ENCODE measurements around the gene TANC1.
"Not testable (repeated sequence)": the region's sequence is repeated elsewhere in the genome, so short reads cannot be mapped to it uniquely, and the experiment has no call there.

TANC1 gene

GRCh38 chr2:159032580-159032979, 64.1 kb downstream of the TANC1 start:
- DNase-seq = no peak

- no peak for DNase-seq
Measured at GRCh38 chr2:159034713-159035112, 66.3 kb downstream of the TANC1 start.

- peak; percentile 18 to 26 for DNase-seq
Measured at GRCh38 chr2:159035790-159036411, 67.5 kb downstream of the TANC1 start.

DNA sequence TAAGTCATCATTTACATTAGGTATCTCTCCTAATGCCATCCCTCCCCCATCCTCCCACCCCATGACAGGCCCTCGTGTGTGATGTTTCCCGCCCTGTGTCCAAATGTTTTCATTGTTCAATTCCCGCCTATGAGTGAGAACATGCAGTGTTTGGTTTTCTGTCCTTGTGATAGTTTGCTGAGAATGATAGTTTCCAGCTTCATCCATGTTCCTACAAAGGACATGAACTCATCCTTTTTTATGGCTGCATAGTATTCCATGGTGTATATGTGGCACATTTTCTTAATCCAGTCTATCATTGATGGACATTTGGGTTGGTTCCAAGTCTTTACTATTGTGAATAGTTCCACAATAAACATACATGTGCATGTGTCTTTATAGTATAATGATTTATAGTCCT, 68.0 kb downstream of the TANC1 start:
- not testable (repeated sequence) for DNase-seq

GRCh38 chr2:159041328-159041727, 72.9 kb downstream of the TANC1 start:
- not testable (repeated sequence) for DNase-seq

GRCh38 chr2:159042115-159042850, 73.8 kb downstream of the TANC1 start:
- DNase-seq = no peak

- no peak for DNase-seq
Measured at GRCh38 chr2:159043710-159044109, 75.3 kb downstream of the TANC1 start.

DNA sequence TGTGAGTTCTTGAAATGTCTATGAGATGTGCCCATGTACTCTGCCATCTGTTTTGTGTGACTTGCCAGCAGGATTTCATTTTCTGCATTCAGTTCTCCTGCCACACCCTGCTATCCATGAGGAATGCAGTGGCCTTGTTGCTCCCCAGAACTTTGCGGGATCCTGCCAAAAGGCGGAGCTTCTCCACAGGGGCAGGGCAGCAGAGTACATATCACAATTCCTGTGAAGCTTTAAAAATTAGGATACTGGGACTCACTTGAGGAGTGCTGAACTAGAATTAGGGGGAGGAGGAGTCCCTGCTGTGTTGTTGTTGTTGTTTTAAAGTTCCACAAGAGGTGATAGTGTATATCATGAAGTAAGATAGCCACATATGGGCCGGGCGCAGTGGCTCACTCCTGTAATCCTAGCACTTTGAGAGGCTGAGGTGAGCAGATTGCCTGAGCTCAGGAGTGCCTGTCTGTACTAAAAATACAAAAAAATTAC, 76.4 kb downstream of the TANC1 start:
- no peak for DNase-seq

GRCh38 chr2:159045545-159046454, 77.4 kb downstream of the TANC1 start:
- DNase-seq = no peak

DNA sequence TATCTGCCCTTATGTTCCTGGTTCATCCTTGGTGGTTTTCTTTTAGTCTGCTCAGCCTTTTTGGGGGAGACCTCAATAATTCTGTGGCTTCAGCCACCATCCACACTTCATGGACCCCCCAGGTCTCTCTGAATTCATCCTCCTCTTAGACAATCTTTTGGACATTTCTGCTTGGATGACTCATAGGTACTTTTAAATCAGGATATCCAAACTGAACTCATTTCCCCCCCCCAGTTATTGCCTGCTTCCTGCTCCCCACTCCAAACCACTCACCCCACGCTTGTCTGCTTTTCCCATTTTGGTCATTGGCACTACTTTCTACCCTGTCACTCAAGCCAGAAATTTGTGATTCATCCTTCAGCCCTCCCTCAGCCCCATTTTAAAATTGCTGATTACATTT, 78.5 kb downstream of the TANC1 start:
- DNase-seq = no peak

DNA sequence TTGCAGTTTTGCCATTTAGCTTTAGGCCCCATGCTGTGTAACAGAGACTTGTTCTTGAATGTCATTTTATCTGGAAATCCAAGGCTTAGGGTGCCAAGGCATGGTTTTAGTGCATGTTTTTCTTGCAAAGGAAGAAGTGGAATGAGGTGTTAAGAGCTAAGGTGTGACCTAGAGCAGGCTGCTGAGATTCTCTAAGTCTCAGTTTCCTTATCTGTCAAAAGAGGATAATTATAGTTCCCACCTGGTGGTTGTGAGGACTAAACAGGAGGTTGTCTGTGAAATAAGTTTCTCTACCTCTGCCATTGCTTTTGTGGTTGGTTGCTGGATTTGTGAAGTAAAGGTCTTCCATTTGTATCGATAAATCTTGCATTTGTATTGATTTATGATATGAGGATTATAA, 82.0 kb downstream of the TANC1 start:
- DNase-seq = no peak

DNA sequence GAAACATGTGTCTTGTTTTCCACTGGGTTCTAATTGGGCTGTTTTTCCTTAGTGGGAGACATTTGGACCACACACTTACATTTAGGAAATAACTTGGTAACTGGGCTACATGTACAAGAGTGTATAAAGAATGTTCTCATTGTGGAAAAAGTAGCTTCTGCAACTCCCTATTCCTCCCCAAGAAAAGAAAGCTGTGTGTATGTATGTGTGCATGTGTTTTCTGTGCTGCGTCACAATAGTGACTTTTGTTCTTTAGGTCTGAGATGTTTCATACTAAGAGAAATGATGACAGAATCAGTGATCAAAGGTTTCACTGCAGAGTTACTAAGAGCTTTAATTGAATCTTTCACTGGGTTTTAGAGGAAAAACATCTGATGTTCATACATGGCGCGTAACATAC, 82.7 kb downstream of the TANC1 start:
- no peak for DNase-seq

- DNase-seq = no peak
Measured at GRCh38 chr2:159051661-159052060, 83.2 kb downstream of the TANC1 start.

DNA sequence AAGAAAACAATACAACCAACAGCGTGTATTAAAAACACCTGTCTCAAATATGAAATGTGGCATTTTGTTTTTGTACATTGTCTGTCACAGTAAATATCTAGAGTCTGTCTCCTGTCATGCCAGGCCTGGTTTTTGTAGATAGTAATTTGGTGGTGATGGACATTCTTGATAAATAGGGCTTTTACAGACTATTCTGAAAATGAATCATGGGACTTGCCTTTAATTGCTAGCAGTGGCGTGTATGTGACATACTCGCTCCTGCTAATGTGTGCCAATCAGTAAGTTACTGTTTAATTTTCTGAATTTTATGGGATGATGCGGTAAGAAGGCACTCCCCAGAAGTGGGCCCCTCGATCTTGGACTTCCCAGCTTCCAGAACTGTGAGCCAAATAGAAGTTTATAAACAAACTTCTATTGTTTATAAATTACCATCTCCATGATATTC, 83.7 kb downstream of the TANC1 start:
- DNase-seq = no peak

DNA sequence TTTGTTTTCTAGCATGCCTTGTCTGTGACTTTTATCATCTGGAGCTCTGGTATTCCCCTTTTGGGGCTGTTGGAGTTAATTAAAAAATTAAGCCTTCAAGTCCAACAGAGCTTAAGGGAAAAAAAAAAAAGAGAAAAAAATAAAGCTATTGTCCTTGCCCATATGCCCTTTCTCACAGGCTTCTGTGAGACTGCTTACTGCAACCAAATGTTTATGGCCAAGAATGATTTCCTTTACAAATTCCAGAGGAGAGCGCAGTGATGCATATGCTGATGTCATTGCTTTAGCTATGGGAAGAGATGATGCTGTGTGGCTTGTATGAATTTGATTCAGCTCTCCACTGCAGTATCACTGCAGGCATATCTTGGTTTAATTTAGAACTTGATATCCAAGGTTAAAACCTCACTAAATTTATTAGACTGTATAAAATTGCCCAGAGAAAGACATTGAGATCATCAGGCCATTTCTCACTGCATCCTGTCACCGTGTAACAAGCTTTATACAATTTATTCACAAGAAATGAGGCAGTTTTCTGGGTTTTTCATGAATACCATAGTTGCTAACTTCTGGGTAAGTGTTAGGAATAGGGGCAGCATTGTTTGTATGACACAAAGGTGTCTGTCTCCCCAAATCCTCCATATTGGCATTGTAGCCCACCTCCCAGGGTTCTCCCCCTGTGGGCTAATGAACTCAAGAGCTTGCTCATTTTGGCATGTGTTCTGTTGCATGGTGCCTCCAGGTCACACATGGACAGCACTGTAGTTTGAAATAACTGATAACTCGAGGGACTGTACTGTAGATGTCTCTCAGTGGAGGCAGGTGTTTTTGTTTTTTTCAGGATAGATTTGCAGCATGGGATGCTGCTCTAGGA, 85.0 kb downstream of the TANC1 start:
- no peak for DNase-seq

- no peak for DNase-seq
Measured at GRCh38 chr2:159054032-159054334, 85.5 kb downstream of the TANC1 start.

DNA sequence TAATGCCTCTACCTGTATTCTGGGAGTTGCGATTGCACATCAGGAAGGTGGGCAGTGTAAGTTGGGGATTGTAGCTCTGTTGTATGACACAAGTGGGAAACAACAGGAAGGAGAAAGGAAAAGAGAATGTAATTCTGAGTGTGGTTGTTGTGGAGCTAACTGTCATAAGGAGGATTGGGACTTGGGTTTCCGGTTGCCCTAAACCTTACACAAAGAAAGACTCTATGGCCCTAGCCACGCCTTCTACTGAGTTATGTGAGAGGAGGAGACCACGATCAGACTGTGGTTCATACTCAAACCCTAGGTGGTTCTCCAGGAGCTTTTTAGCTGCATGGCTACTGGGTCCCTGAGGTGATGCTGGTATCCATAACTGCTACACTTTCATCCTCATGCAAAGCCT, 86.5 kb downstream of the TANC1 start:
- DNase-seq = no peak

DNA sequence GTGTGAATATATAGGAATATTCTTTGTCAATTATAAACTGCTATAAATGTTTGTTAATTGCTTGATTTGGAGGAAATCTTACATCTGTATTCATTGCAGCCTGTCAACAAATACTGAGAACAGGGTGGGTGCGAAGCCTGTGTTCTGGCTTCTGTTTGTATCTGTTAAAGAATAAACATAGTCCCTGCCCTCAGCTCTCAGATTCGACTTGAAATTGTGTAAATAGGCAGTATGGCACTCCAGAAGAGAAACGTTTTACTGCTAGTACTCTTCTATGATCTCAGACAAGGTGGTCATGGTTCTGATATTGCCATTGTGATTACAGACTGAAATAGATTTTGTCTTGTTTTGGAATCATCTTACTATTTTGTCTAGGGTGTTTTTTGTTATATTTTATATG, 92.1 kb downstream of the TANC1 start:
- DNase-seq = no peak

DNA sequence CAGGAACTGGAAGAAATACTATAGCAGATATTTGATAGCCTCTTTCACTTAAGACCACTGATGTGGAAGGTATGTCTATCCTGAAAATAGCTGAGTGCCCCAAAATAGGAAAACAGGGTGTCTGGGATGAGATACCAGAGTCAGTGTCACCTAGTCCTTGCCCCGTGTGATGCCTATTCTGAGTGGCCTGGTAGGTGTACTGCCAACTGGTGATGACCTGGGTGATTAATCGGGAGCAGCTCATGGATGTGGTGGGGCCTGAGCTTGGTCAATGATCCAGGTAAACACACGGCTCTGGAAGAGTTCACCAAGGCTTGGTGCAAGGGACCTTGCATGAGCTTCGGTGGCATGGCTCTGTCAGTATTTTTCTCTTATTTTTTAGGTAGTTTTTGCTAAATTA, 95.2 kb downstream of the TANC1 start:
- no peak for DNase-seq

- DNase-seq = no peak
Measured at GRCh38 chr2:159064446-159065301, 96.2 kb downstream of the TANC1 start.

DNA sequence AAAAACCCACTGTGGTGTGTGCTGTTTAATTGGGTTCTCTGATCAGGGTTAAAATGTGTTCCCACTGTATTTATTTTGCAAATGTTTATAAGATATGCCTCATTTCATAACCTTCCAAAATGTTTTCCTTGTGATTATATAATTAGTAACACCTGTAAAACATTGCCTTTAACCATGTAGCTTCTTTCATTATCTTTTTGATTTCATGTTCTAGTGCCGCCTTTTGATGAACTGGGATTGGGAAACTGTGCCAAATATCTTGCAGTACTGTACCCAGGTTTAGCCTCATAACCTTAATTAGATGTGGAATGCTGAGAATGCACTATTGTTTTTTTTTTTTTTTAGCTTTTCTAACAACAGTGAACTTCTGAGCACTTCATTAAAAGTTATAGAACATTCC, 96.9 kb downstream of the TANC1 start:
- no peak for DNase-seq

DNA sequence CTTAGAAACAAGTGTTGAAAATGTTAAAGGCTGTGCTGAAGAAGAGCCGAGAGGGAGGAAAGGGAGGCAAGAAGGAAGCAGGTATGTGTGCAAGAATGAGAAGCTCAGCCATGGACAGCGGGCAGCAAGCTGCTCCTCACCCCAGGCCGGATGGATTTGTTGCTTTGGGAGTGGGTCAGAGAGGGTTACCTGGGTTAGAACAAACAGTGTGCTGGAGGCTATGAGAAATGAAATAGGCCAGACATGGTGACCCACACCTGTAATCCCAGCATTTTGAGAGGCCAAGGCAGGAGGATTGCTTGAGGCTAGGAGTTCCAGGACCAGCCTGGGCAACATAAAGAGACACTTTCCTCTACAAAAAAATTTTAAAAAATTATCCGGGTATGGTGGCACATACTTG, 97.5 kb downstream of the TANC1 start:
- DNase-seq = no peak
